Measurements from ENCODE around the gene FOXP3. TPM values are rescaled to one million over a fixed set of nuclear protein-coding genes. Genes with fewer than 3 reads are reported as not detected.
"Not testable (repeated sequence)": the region's sequence is repeated elsewhere in the genome, so short reads cannot be mapped to it uniquely, and the experiment has no call there.

The FOXP3 gene
- polyA plus RNA-seq, 1 of the 3 experiments (the other 2 are of a cell fraction): 0.12 TPM

DNA sequence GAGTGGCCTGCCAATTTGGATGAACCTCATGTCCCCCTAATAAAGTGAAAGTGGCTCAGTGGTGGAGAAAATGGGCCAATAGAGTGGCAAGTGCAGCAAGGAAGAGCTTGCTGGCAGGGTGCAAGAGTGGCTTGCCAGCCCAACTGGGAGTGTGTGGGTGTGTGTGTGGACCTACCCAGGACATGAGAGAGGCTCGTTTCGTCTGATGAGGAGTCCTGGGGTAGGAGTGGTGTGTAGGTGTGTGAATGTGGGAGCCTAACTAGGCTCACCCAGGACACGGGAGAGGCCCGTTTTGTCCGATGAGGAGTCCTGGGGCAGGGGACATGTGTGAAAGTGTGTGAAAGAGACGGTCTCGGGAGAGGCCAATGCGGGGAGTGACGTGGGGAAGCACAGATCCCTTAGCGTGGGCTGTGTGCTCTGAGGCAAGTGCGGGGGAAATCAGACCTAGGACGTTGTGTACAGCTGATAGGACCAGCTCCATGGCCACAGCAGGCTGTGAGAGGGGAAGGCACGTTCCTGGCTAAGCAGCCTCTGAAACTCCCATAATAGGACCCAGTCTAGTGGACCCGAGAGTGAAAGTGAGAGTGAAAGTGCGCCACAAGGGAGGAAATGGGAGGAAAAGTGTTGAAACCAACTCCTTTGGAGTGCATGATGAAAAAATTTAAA is 44.2 kb upstream of the FOXP3 start:
- Histone ChIP-seq H3K79me2 (ENCODE audit: insufficient read depth) (no peaks in the 10 kb centered on the region), H3K4me1 (ENCODE audit: control insufficient read depth in 1 of 2, insufficient read depth in 2 of 2, low read depth in 1 of 2, low read length in 1 of 2) (no peaks in the 10 kb centered on the region; a peak in 1 of 4 replicates), H3K4me2 (peak overlapping the region; percentile 78), H4K20me1 (ENCODE audit: insufficient read depth) (no peaks in the 10 kb centered on the region), H3K27ac (ENCODE audit: low read depth in 2 of 2, low read length in 1 of 2) (no peak overlapping the region), H3K9me2 (no peaks in the 10 kb centered on the region), H3K4me3 (ENCODE audit: low read depth in 2 of 2, low read length in 1 of 2) (peak overlapping the region; percentile 9 to 64; a peak in 3 of 4 replicates), H3F3A (replicated peaks; ENCODE audit: insufficient read depth) (no peaks in the 10 kb centered on the region), H3K27me3 (ENCODE audit: insufficient read depth) (peaks cover 52% of the 10 kb centered on the region), H2AFZ (ENCODE audit: low read depth) (peak overlapping the region; percentile 77; the same call in 1 of the 2 replicates), H3K9ac (no peak overlapping the region), H3K9me3 (no peaks in the 10 kb centered on the region), H3K36me3 (replicated peaks in 1 of 2; ENCODE audit: control insufficient read depth in 1 of 2, insufficient read depth in 2 of 2, low read length in 1 of 2) (no peaks in the 10 kb centered on the region)
- 35% methylated on average over 15 of the region's 15 CpGs for WGBS (ENCODE audit: low lambda C conversion rate)
- no peak for TF ChIP-seq MXI1 (IDR thresholded peaks at IDR 0.05; ENCODE audit: low read depth, low read length)
- no peak for TF ChIP-seq FOXJ3 (CRISPR knock-in tag; IDR thresholded peaks at IDR 0.05)
- TF ChIP-seq SMC3 (IDR thresholded peaks at IDR 0.05; ENCODE audit: low read depth, low read length): no peak
- TF ChIP-seq NRF1 (IDR thresholded peaks at IDR 0.05; ENCODE audit: low read depth, low read length): no peak
- TF ChIP-seq, protein P1, sequence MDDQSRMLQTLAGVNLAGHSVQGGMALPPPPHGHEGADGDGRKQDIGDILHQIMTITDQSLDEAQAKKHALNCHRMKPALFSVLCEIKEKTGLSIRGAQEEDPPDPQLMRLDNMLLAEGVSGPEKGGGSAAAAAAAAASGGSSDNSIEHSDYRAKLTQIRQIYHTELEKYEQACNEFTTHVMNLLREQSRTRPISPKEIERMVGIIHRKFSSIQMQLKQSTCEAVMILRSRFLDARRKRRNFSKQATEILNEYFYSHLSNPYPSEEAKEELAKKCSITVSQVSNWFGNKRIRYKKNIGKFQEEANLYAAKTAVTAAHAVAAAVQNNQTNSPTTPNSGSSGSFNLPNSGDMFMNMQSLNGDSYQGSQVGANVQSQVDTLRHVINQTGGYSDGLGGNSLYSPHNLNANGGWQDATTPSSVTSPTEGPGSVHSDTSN (IDR thresholded peaks at IDR 0.05): no peak
- TF ChIP-seq RAD21 (IDR thresholded peaks at IDR 0.05; ENCODE audit: low read length): no peak
- no peak for TF ChIP-seq FOSL2 (IDR thresholded peaks at IDR 0.05; ENCODE audit: borderline replicate concordance, low read depth)
- TF ChIP-seq GATA2 (CRISPR knock-in tag; IDR thresholded peaks at IDR 0.05): no peak
- TF ChIP-seq, protein P2, sequence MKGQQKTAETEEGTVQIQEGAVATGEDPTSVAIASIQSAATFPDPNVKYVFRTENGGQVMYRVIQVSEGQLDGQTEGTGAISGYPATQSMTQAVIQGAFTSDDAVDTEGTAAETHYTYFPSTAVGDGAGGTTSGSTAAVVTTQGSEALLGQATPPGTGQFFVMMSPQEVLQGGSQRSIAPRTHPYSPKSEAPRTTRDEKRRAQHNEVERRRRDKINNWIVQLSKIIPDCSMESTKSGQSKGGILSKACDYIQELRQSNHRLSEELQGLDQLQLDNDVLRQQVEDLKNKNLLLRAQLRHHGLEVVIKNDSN (IDR thresholded peaks at IDR 0.05; ENCODE audit: borderline replicate concordance, low read depth): no peak
- no peak for TF ChIP-seq MEF2A (IDR thresholded peaks at IDR 0.05; ENCODE audit: borderline replicate concordance, low read depth)
- TF ChIP-seq, protein P3, sequence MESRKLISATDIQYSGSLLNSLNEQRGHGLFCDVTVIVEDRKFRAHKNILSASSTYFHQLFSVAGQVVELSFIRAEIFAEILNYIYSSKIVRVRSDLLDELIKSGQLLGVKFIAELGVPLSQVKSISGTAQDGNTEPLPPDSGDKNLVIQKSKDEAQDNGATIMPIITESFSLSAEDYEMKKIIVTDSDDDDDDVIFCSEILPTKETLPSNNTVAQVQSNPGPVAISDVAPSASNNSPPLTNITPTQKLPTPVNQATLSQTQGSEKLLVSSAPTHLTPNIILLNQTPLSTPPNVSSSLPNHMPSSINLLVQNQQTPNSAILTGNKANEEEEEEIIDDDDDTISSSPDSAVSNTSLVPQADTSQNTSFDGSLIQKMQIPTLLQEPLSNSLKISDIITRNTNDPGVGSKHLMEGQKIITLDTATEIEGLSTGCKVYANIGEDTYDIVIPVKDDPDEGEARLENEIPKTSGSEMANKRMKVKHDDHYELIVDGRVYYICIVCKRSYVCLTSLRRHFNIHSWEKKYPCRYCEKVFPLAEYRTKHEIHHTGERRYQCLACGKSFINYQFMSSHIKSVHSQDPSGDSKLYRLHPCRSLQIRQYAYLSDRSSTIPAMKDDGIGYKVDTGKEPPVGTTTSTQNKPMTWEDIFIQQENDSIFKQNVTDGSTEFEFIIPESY (IDR thresholded peaks at IDR 0.05; ENCODE audit: borderline replicate concordance, low read depth): no peak
- no peak for TF ChIP-seq ELF1 (IDR thresholded peaks at IDR 0.05)
- TF ChIP-seq, protein P4, sequence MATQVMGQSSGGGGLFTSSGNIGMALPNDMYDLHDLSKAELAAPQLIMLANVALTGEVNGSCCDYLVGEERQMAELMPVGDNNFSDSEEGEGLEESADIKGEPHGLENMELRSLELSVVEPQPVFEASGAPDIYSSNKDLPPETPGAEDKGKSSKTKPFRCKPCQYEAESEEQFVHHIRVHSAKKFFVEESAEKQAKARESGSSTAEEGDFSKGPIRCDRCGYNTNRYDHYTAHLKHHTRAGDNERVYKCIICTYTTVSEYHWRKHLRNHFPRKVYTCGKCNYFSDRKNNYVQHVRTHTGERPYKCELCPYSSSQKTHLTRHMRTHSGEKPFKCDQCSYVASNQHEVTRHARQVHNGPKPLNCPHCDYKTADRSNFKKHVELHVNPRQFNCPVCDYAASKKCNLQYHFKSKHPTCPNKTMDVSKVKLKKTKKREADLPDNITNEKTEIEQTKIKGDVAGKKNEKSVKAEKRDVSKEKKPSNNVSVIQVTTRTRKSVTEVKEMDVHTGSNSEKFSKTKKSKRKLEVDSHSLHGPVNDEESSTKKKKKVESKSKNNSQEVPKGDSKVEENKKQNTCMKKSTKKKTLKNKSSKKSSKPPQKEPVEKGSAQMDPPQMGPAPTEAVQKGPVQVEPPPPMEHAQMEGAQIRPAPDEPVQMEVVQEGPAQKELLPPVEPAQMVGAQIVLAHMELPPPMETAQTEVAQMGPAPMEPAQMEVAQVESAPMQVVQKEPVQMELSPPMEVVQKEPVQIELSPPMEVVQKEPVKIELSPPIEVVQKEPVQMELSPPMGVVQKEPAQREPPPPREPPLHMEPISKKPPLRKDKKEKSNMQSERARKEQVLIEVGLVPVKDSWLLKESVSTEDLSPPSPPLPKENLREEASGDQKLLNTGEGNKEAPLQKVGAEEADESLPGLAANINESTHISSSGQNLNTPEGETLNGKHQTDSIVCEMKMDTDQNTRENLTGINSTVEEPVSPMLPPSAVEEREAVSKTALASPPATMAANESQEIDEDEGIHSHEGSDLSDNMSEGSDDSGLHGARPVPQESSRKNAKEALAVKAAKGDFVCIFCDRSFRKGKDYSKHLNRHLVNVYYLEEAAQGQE (IDR thresholded peaks at IDR 0.05; ENCODE audit: low read depth, low read length): no peak
- TF ChIP-seq, protein P5, sequence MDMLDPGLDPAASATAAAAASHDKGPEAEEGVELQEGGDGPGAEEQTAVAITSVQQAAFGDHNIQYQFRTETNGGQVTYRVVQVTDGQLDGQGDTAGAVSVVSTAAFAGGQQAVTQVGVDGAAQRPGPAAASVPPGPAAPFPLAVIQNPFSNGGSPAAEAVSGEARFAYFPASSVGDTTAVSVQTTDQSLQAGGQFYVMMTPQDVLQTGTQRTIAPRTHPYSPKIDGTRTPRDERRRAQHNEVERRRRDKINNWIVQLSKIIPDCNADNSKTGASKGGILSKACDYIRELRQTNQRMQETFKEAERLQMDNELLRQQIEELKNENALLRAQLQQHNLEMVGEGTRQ (IDR thresholded peaks at IDR 0.05; ENCODE audit: borderline replicate concordance, low read depth, low read length): no peak
- no peak for DNase-seq
- ChIA-PET CTCF (interaction anchor here (2.3 kb wide), 1 partner anchor 17 kb away, joined by 9 read pairs; no protein-coding TSS in a partner anchor), POLR2A (no interaction called here)

DNA sequence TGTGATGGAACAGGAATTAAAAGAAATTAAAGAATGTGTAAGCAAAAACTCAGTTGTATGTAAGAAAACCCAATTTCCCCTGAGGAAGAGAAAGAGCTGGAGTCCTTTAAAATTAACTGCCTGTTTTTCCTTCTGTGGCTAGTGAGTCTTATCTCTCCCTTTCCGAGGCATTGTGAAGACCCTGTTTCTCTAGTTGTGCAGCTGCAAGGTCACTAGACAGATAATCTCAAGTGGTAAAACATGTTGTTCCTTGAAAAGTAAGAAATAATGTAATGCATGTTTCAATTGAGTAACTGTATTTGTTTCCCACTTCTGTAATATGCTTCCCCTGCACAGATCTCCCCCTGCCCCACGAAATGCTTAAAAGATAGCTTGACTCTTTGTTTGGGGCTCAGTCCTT is 43.3 kb upstream of the FOXP3 start:
- H3K4me2 ChIP-seq; DNase-seq; H3K4me1 ChIP-seq (ENCODE audit: control insufficient read depth in 1 of 2, insufficient read depth in 2 of 2, low read depth in 1 of 2, low read length in 1 of 2); H3K9ac ChIP-seq; H3F3A ChIP-seq (replicated peaks; ENCODE audit: insufficient read depth); H3K9me3 ChIP-seq; H2AFZ ChIP-seq (ENCODE audit: low read depth); H3K9me2 ChIP-seq; H3K27ac ChIP-seq (ENCODE audit: low read depth in 2 of 2, low read length in 1 of 2); H3K79me2 ChIP-seq (ENCODE audit: insufficient read depth); H3K4me3 ChIP-seq (ENCODE audit: low read depth in 2 of 2, low read length in 1 of 2); H3K36me3 ChIP-seq (replicated peaks in 1 of 2; ENCODE audit: control insufficient read depth in 1 of 2, insufficient read depth in 2 of 2, low read length in 1 of 2); H4K20me1 ChIP-seq (ENCODE audit: insufficient read depth): not testable (repeated sequence)
- CTCF ChIA-PET: interaction anchor here (0.6 kb wide), 1 partner anchor 8 kb away, joined by 3 read pairs; no protein-coding TSS in a partner anchor
- WGBS (ENCODE audit: low lambda C conversion rate): 16% methylated on average over 2 of the region's 2 CpGs
- POLR2A ChIA-PET: interaction anchor here (0.7 kb wide), 1 partner anchor 22 kb away, joined by 3 read pairs; no protein-coding TSS in a partner anchor
- peaks cover 42% of the 10 kb centered on the region for H3K27me3 ChIP-seq (ENCODE audit: insufficient read depth)

Measured in SK-N-SH (cell line).